Activated CD8-positive, alpha-beta T cell treated with anti-CD3 and anti-CD28 coated beads, Interleukin-2, amount 10 ng/mL, durations not matched to agents 7 days and 5 days (primary cell): ENCODE data around the gene ZNF775. TPM values are rescaled to one million over a fixed set of nuclear protein-coding genes. Genes with fewer than 3 reads are reported as not detected.

Experiments used
- ATAC-seq: fragments of 150-1000 bp; cut with Tn5 transposase; one replicate; pipeline ENCODE4 v1.10.0; 2021; ENCODE audit warnings: moderate library complexity
- CTCF ChIA-PET: fragments of 350-600 bp; sonication (Branson Sonifier 250); formaldehyde crosslinking; loops from one replicate; lab custom pipeline; 2021; ENCODE audit warnings: antibody characterized with exemption; lab: Charles Lee
- POLR2A ChIA-PET: fragments of 350-600 bp; sonication (Branson Sonifier 250); formaldehyde crosslinking; loops from one replicate; lab custom pipeline; 2021; ENCODE audit warnings: antibody characterized with exemption; lab: Charles Lee
- DNase-seq: peaks from one replicate; pipeline ENCODE4 v3.0.0-alpha.2; 2020
- H3K27ac Mint-ChIP-seq: one replicate; pipeline ENCODE4 v1.8.0; 2021; ENCODE audit warnings: mild to moderate bottlenecking, mixed read lengths
- H3K27me3 Mint-ChIP-seq: one replicate; pipeline ENCODE4 v1.8.0; 2021; ENCODE audit warnings: low read depth, mixed read lengths
- H3K36me3 Mint-ChIP-seq: one replicate; pipeline ENCODE4 v1.8.0; 2021; ENCODE audit warnings: low read depth, mixed read lengths
- H3K4me1 Mint-ChIP-seq: one replicate; pipeline ENCODE4 v1.8.0; 2021; ENCODE audit warnings: low read depth, mixed read lengths
- H3K4me3 Mint-ChIP-seq: one replicate; pipeline ENCODE4 v1.8.0; 2021; ENCODE audit warnings: mild to moderate bottlenecking, mixed read lengths
- H3K9me3 Mint-ChIP-seq: one replicate; pipeline ENCODE4 v1.8.0; 2022; ENCODE audit warnings: mixed read lengths; ENCODE audit not compliant: insufficient read depth
- total RNA-seq, 2 experiments: library from RNA; stranded (reverse); gene quantifications; one replicate each; pipeline ENCODE4 v1.2.3, GENCODE V29; 2021

Gene ZNF775
- total RNA-seq, 2 experiments from 2014 or later: 6.7 to 7.7 TPM

DNA sequence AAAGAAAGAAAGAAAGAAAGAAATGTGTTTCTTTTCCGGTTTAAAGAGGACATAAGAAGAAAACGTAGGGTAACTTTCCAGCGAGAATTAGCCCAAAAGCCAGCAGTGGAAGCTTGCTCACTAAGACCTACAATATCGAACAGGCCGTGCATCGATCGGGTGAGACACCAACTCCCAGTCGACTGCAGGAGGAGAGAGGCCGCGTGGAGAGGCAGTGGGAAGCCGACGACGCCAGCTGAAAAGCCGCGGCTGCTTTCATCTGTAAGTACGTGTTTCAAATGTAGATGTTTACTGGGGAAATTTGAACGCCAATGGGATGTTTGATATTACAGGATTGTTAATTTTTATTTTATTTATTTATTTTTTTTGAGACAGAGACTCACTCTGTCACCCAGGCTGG lies 42.7 kb downstream of the ZNF775 start:
- ChIA-PET CTCF (interaction anchor here (0.7 to 1.9 kb wide), 14 partner anchors 8 to 145 kb away, joined by 3 to 14 read pairs (median 4); partner anchors contain the start of gene GIMAP4), POLR2A (no interaction called here)
- Mint-ChIP-seq H3K4me3 (no peak overlapping the region), H3K36me3 (no peaks in the 10 kb centered on the region), H3K27me3 (peaks cover 4% of the 10 kb centered on the region), H3K9me3 (no peaks in the 10 kb centered on the region), H3K27ac (no peak overlapping the region), H3K4me1 (peaks cover 12% of the 10 kb centered on the region)
- ATAC-seq: no peak
- no peak for DNase-seq

DNA sequence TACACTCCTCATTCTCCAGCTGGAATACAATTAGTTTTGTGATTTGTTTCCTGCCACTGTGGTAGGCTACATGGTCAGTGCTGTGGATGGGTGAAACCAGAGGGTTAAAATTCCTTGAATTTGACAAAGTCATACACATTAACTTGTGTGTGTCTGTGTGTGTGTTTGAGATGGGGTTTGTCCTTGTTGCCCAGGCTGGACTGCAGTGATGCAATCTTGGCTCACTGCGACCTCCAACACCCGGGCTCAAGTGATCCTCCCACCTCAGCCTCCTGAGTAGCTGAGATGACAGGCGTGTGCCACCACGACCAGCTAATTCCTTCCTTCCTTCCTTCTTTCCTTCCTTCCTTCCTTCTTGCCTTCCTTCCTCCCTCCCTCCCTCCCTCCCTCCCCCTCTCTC lies 46.5 kb downstream of the ZNF775 start:
- no peaks in the 10 kb centered on the region for H3K27me3 Mint-ChIP-seq
- H3K4me3 Mint-ChIP-seq: no peak overlapping the region
- ChIA-PET POLR2A (no interaction called here), CTCF (no interaction called here)
- no peaks in the 10 kb centered on the region for H3K9me3 Mint-ChIP-seq
- H3K4me1 Mint-ChIP-seq: peaks cover 34% of the 10 kb centered on the region
- no peak for ATAC-seq
- H3K27ac Mint-ChIP-seq: no peak overlapping the region
- no peaks in the 10 kb centered on the region for H3K36me3 Mint-ChIP-seq
- no peak for DNase-seq

DNA sequence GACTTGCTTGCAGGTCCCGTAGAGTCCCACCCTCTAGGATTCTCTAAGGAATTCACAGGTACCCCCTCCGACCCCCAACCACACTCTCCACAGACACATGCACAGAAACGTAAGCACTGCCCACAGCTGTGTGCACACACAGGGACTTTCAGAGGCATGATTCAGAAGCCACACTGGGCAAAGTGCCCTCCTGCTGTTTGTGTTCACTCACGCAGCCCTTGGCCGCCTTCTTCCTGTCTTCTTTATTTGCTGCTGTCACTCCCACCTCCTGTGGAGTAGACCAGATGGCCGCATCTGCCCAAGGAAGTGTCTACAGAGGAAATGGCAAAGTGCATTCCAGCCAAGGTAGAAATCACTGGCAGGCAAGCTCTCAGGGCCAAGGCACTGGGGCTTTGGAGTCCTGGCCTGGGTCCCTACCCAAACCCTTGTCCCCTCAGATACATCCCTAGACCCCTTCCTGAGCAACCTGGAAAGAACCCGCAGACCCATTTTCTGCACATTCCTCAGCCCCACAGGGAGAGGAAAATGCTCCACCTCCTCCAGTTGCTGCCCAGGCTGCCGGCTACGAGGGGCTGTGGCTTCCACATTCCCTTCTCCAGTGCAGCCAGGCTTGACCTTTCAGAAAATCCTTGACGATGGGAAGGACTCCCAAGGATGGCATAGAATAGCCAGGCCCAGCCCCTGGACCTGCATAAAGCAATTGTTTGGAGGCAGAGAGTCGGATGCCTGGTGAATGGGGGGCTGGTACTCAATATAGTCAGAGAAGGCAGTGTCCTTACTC lies 49.7 kb downstream of the ZNF775 start:
- Mint-ChIP-seq H3K27me3 (no peaks in the 10 kb centered on the region), H3K4me1 (peaks cover 47% of the 10 kb centered on the region), H3K9me3 (no peaks in the 10 kb centered on the region), H3K4me3 (no peak overlapping the region), H3K36me3 (peaks cover 5% of the 10 kb centered on the region), H3K27ac (peak overlapping the region; percentile 72)
- CTCF ChIA-PET: interaction anchor here (0.8 to 1.7 kb wide), 5 partner anchors 7 to 327 kb away, joined by 3 to 5 read pairs (median 4); no protein-coding TSS in a partner anchor
- DNase-seq (peak; percentile 56), ATAC-seq (peak; percentile 47)
- POLR2A ChIA-PET: no interaction called here

DNA sequence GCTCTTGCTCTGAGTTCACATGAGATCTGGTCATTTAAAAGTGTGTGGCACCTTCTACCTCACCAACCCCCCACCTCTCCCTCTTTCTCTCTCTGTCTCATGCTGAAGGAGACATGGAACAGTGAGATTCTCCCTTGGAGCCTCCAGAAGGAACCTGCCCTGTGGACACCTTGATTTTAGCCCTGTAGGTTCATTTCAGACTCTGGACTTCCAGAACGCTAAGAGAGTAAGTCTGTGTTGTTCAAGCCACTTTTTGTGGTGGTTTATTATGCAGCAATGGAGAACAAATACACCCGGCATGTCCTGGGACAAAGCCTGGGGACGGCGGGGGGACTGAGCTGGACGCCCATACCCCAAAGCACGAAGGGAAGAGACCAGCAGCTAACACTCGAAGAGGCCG lies 50.6 kb downstream of the ZNF775 start:
- CTCF ChIA-PET: interaction anchor here (1.1 to 1.7 kb wide), 4 partner anchors 8 to 327 kb away, joined by 3 to 5 read pairs (median 4); no protein-coding TSS in a partner anchor

DNA sequence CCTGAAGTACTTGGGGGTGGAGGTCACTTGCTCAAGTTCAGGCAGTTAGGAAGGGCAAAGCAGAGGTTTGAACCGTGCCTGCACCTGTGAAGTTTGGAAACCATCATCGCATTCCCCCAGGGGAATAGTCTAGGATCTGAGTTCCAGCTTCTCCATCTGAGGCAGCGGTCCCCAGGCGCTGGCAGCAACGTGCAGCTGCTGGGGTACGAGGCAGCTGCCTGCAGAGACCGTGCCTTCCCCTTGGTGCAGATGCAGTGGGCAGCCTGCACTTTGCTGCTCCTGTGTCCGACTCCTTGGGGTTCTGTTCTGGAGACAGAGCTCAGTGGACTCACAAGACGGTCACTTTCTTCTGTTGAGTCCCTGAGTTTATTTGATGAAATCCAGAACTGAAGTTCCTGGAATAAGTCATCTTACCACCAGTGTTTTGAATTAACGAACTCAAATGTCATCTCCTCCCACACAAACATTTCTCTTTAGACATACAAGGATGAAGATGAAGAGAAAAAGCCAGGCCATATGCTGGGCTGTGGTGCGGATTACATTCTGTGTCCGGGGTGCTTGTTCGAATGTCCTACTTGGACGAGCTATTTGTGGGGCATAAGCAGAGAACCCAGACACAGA lies 51.4 kb downstream of the ZNF775 start:
- ATAC-seq (no peak), DNase-seq (no peak)
- H3K9me3 Mint-ChIP-seq: no peaks in the 10 kb centered on the region
- H3K27me3 Mint-ChIP-seq: no peaks in the 10 kb centered on the region
- POLR2A ChIA-PET: interaction anchor here (0.6 kb wide), 2 partner anchors 30 to 42 kb away, joined by 3 read pairs; no protein-coding TSS in a partner anchor
- CTCF ChIA-PET: interaction anchor here (1.4 to 1.7 kb wide), 3 partner anchors 9 to 326 kb away, joined by 3 to 4 read pairs (median 3); no protein-coding TSS in a partner anchor
- H3K36me3 Mint-ChIP-seq: peaks cover 9% of the 10 kb centered on the region
- H3K4me3 Mint-ChIP-seq: no peak overlapping the region
- H3K27ac Mint-ChIP-seq: no peak overlapping the region
- H3K4me1 Mint-ChIP-seq: peaks cover 64% of the 10 kb centered on the region

More for the DNA sequence above, 50.6 kb downstream of the ZNF775 start:
- DNase-seq: no peak
- H3K4me3 Mint-ChIP-seq: no peak overlapping the region
- no peaks in the 10 kb centered on the region for H3K27me3 Mint-ChIP-seq
- POLR2A ChIA-PET: no interaction called here
- no peaks in the 10 kb centered on the region for H3K9me3 Mint-ChIP-seq
- ATAC-seq: no peak
- no peak overlapping the region for H3K27ac Mint-ChIP-seq
- H3K36me3 Mint-ChIP-seq: peaks cover 9% of the 10 kb centered on the region
- peaks cover 56% of the 10 kb centered on the region for H3K4me1 Mint-ChIP-seq

DNA sequence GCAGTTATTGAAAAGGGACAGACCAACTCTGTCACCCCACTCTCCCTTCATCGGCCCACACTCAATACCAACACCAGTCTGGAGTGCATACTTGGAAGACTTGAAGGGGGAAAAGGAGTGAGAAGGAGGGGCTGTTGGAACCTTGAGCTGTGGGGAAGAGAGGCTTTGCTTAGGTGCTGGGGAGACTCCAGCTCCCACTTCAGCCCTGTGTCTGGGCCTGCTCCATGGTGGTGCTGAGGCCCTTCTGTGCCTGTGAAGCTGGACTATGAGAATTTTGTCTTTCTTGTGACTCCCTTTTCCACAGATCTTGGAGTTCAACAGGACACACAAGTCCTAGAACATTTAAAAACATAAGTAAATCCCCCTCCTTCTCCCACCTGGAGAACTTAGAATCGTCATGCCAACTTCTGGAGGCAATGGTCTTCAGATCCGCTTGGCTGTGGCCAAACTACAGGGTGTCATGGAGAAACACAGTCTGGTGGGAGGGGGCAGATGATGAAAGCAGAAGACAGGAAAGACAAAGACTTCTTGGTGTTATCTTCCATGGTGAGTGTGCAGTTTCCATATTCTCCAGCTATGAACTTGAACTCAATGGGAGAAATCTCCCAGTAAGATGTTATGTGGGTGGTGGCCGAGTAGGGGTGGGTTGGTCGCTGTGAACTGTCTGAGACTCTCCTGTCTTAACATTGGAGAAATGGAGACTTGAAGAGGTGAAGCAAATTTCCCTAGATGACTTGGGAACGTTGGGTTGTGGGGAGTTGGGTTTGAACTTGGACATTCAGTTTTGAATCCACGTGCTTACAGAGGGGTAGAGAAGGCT lies 52.9 kb downstream of the ZNF775 start:
- peak overlapping the region; percentile 26 for H3K27ac Mint-ChIP-seq
- H3K4me1 Mint-ChIP-seq: peaks cover 69% of the 10 kb centered on the region
- DNase-seq (no peak), ATAC-seq (no peak)
- H3K36me3 Mint-ChIP-seq: peaks cover 12% of the 10 kb centered on the region
- ChIA-PET POLR2A (no interaction called here), CTCF (interaction anchor here (1.3 to 3.2 kb wide), 4 partner anchors 10 to 345 kb away, joined by 3 to 18 read pairs (median 7); partner anchors contain the start of gene GIMAP8)
- no peak overlapping the region for H3K4me3 Mint-ChIP-seq
- H3K9me3 Mint-ChIP-seq: no peaks in the 10 kb centered on the region
- H3K27me3 Mint-ChIP-seq: no peaks in the 10 kb centered on the region

DNA sequence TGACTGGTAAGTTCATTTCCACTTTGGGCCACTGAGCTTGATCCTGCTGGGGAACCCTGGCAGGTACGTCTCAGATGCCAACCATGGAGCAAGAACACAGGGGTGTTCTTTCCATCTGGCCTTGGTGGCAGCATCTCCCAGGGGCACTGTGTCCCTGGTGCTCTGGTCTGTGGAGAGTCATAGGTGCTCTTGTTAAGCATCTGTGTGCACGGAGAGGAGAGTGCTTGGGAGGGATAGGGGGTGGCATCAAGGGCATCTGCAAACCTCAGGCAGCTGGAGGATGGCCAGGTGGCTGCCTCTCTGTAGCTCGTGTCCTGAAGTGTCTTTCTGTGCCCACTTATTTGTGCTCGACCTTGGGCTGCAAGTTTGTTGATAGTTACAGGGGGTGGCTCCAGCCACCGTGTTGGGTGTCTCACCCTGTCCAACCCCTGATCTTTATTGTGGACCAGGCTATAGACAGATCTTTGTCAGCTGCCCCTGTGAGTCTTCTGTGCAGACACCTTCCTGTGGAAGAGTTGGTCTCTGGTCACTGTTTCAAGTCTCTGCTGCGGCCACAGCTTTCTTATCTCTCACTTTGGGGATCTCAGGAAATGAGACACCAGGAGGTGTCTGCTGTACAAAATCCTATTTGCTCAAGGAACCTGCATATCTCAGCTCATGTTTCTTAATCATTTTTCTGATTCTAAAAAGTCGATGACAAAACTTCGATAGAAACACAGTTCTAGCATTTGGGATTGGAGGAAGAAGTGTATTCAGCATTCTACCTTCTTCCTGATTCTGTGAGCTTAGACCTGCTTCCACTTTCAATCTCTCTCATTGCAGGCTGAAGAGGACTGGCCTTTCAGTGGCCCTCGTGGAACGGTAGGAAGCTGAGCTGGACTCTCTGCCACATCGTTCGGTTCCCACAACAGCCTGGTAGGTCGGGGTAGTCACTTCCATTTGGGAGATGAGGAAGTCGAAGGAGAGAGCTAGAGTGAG lies 54.1 kb downstream of the ZNF775 start:
- Mint-ChIP-seq H3K4me3 (peak overlapping the region; percentile 73), H3K27ac (peak overlapping the region; percentile 90), H3K4me1 (peaks cover 62% of the 10 kb centered on the region), H3K27me3 (no peaks in the 10 kb centered on the region), H3K36me3 (peaks cover 12% of the 10 kb centered on the region), H3K9me3 (no peaks in the 10 kb centered on the region)
- ATAC-seq: peak; percentile 41
- ChIA-PET POLR2A (interaction anchor here (0.5 to 1.1 kb wide), 5 partner anchors 28 to 414 kb away, joined by 3 to 4 read pairs (median 3); a partner anchor contains a TSS), CTCF (interaction anchor here (0.7 to 3.2 kb wide), 14 partner anchors 9 to 344 kb away, joined by 3 to 18 read pairs (median 3); partner anchors contain the start of gene GIMAP8)
- no peak for DNase-seq

DNA sequence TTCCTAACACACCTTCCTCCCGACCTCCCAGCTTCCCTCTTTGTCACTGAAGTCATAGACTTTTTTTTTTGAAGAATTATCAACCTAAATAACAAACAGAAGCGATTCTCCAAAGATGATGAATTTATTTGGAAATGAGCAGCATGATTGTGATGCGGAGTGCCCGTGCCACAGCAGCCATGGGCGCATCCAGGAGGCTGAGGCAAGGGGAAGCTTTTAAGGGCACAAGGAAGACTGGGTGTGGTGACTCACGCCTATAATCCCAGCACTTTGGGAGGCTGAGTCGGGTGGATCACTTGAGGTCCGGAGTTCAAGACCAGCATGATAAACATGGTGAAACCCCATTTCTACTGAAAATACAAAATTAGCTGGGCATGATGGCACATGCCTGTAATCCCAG lies 55.1 kb downstream of the ZNF775 start:
- POLR2A ChIA-PET: interaction anchor here (0.6 to 1.1 kb wide), 2 partner anchors 48 to 81 kb away, joined by 3 to 4 read pairs; no protein-coding TSS in a partner anchor
- ATAC-seq (no peak), DNase-seq (no peak)
- peaks cover 56% of the 10 kb centered on the region for H3K4me1 Mint-ChIP-seq
- CTCF ChIA-PET: interaction anchor here (1.1 to 3.2 kb wide), 8 partner anchors 10 to 328 kb away, joined by 3 to 18 read pairs (median 4); partner anchors contain the start of gene GIMAP8
- H3K9me3 Mint-ChIP-seq: no peaks in the 10 kb centered on the region
- H3K27ac Mint-ChIP-seq: peak overlapping the region; percentile 90
- H3K36me3 Mint-ChIP-seq: peaks cover 12% of the 10 kb centered on the region
- no peaks in the 10 kb centered on the region for H3K27me3 Mint-ChIP-seq
- H3K4me3 Mint-ChIP-seq: peak overlapping the region; percentile 73

DNA sequence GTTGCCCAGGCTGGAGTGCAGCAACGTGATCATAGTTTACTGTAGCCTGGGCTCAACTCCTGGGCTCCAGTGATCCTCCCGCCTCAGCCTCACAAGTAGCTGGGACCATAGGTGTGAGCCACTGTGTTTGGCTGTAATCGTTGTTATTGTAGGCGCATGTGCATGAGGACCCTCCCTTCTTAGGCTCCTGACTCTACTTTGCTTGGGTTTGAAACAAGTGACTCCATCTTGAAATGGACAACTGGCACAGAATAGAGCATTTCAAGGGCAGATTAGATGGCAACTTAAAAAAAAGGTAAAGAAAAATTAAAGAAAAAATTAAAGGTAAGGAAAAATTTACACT lies 55.9 kb downstream of the ZNF775 start:
- Mint-ChIP-seq H3K36me3 (peaks cover 17% of the 10 kb centered on the region), H3K4me1 (peaks cover 57% of the 10 kb centered on the region), H3K27ac (peak overlapping the region; percentile 16), H3K27me3 (no peaks in the 10 kb centered on the region), H3K4me3 (no peak overlapping the region), H3K9me3 (peaks cover under 1% of the 10 kb centered on the region)
- DNase-seq (no peak), ATAC-seq (no peak)
- ChIA-PET CTCF (interaction anchor here (3.0 to 3.2 kb wide), 2 partner anchors 13 to 14 kb away, joined by 9 to 18 read pairs; partner anchors contain the start of gene GIMAP8), POLR2A (no interaction called here)

DNA sequence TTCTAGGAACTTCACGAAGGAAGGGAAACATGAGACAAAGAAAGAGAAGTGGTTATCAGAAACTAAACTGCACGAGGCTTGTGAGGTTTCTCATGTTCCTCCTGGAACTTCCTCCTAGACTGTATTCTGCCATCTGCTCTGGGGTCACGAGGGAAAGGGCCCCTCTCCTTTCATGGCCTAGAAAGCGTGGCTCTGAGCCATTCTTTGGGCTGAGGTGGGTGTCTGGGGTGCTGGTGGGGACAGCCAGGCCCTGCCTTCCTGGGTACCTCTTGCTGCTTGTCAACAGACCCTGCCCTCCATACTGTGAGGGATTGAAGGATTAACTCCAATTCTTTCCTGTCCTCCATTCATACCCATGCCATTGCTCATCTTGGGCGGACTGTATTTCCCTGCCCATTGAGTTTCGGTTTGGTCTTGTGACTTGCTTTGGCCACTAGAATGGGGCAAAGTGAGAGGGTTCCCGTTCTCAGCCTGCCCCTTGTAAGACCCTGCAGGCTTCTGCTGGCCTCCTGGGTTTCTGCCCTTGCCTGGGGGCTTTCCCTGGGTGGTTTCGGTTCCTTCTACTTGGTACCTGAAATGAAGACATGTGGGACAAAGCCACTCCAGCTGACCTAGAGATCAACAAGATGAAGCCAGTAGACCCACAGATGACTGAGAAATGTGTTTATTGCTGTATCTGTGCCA lies 56.4 kb downstream of the ZNF775 start:
- Mint-ChIP-seq H3K27me3 (no peaks in the 10 kb centered on the region), H3K9me3 (peaks cover 5% of the 10 kb centered on the region), H3K4me1 (peaks cover 60% of the 10 kb centered on the region), H3K4me3 (no peak overlapping the region), H3K27ac (no peak overlapping the region), H3K36me3 (peaks cover 20% of the 10 kb centered on the region)
- ChIA-PET CTCF (no interaction called here), POLR2A (no interaction called here)
- ATAC-seq: no peak
- no peak for DNase-seq
